ENCODE data around the gene ALKBH7. TPM values are rescaled to one million over a fixed set of nuclear protein-coding genes. Genes with fewer than 3 reads are reported as not detected.

Gene ALKBH7
- polyA plus RNA-seq, 1 donor from 2014 or later, result 154 TPM

DNA sequence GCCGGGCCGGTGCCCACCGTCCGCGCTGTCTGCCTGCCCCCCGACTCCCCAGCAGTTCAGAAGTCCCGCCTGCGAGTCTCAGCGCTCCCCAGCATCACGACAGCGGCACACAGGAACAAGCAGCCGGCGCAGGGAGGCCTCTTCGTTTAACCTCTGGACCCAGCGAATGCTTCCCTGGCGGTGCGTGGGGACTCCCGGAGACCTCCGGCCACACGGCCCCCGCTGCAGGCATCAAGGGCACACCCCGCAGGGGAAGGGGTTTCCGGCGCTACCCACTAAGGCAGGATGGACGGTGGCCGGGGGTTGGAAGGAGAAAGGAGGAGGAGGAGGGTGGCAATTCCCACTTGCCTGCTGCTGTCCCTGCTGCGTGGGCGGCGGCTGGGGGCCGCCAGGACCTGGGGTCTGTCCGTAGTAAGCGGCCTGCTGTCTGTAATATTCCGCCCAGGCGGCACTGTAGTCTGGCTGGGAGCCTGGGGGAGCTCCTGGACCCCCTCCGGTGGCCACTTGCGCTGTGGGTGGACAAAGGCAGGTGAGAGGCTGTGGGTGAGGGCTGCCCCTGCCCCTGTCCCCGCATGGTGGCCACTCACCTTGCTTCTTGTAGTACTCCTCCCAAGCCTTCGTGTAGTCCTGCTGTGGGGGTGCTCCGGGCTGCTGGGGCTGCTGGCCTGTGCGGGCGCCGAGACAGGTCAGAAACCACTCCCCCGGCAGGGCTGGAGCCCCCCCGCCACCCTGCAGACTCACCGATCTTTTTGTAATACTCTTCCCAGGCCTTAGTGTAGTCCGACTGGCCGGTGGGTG lies 42.4 kb downstream of the ALKBH7 start:
- Histone ChIP-seq H3K36me3 (ENCODE audit: insufficient read depth, low read length) (no peaks in the 10 kb centered on the region), H4K20me1 (ENCODE audit: insufficient read depth) (peaks cover 8% of the 10 kb centered on the region), H3K27ac (ENCODE audit: low read length) (no peak overlapping the region)

DNA sequence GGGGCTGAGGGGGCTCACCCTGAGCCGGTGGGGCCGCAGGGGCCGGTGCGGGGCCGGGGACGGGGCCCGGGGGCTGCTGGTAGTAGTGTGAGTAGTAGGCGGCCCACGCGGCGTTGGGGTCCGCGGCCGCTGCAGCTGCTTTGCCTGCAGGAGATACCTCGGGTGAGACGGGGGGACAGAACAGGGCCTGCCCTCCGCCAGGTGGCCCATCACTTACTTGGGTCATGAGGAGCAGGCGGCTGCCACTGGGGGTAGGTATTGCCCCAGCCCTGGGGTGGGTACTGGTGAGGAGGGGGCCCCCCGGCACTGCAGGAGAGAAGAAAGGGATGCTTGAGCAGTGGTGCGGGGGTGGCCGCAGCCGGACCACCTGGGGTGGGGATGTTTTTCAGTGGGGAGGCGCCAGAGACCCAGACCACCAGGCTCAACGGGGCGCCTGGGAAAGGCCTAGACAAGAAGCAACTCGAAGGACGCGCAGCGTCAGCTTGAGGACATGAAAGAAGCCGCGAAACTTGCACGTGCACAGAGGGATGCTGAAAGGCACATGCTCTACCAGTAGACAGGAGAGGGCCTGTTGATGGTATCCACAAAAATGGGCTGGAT lies 43.1 kb downstream of the ALKBH7 start:
- no peak overlapping the region for H3K27ac ChIP-seq (ENCODE audit: low read length)
- H3F3A ChIP-seq (ENCODE audit: insufficient read depth, low read length, poor library complexity, severe bottlenecking), result no peaks in the 10 kb centered on the region
- H3K79me2 ChIP-seq (replicated peaks; ENCODE audit: insufficient read depth, low read length), result peaks cover 4% of the 10 kb centered on the region
- peaks cover 8% of the 10 kb centered on the region for H4K20me1 ChIP-seq (ENCODE audit: insufficient read depth)
- H3K4me2 ChIP-seq (ENCODE audit: low read length), result no peak overlapping the region
- H3K36me3 ChIP-seq (ENCODE audit: insufficient read depth, low read length), result no peaks in the 10 kb centered on the region
- H3K27me3 ChIP-seq (ENCODE audit: insufficient read depth, low read depth, low read length), result no peaks in the 10 kb centered on the region
- H3K9me2 ChIP-seq (ENCODE audit: insufficient read depth, low read length), result no peaks in the 10 kb centered on the region
- TF ChIP-seq TAF1 (IDR thresholded peaks at IDR 0.05; ENCODE audit: low read depth) (no peak), RAD21 (conservative IDR thresholded peaks at IDR 0.05) (no peak), POLR2AphosphoS5 (IDR thresholded peaks at IDR 0.05) (no peak), EZH2 (IDR thresholded peaks at IDR 0.05; ENCODE audit: borderline replicate concordance, insufficient read depth, low read length, poor library complexity, severe bottlenecking) (no peak), MXI1 (conservative IDR thresholded peaks at IDR 0.05; ENCODE audit: poor library complexity, severe bottlenecking) (no peak), SMC3 (conservative IDR thresholded peaks at IDR 0.05; ENCODE audit: poor library complexity) (no peak), EP300 (conservative IDR thresholded peaks at IDR 0.05; ENCODE audit: poor library complexity, severe bottlenecking) (no peak)
- TF ChIP-seq, protein P1, sequence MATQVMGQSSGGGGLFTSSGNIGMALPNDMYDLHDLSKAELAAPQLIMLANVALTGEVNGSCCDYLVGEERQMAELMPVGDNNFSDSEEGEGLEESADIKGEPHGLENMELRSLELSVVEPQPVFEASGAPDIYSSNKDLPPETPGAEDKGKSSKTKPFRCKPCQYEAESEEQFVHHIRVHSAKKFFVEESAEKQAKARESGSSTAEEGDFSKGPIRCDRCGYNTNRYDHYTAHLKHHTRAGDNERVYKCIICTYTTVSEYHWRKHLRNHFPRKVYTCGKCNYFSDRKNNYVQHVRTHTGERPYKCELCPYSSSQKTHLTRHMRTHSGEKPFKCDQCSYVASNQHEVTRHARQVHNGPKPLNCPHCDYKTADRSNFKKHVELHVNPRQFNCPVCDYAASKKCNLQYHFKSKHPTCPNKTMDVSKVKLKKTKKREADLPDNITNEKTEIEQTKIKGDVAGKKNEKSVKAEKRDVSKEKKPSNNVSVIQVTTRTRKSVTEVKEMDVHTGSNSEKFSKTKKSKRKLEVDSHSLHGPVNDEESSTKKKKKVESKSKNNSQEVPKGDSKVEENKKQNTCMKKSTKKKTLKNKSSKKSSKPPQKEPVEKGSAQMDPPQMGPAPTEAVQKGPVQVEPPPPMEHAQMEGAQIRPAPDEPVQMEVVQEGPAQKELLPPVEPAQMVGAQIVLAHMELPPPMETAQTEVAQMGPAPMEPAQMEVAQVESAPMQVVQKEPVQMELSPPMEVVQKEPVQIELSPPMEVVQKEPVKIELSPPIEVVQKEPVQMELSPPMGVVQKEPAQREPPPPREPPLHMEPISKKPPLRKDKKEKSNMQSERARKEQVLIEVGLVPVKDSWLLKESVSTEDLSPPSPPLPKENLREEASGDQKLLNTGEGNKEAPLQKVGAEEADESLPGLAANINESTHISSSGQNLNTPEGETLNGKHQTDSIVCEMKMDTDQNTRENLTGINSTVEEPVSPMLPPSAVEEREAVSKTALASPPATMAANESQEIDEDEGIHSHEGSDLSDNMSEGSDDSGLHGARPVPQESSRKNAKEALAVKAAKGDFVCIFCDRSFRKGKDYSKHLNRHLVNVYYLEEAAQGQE (IDR thresholded peaks at IDR 0.05; ENCODE audit: borderline replicate concordance), result no peak
- TF ChIP-seq, protein P2, sequence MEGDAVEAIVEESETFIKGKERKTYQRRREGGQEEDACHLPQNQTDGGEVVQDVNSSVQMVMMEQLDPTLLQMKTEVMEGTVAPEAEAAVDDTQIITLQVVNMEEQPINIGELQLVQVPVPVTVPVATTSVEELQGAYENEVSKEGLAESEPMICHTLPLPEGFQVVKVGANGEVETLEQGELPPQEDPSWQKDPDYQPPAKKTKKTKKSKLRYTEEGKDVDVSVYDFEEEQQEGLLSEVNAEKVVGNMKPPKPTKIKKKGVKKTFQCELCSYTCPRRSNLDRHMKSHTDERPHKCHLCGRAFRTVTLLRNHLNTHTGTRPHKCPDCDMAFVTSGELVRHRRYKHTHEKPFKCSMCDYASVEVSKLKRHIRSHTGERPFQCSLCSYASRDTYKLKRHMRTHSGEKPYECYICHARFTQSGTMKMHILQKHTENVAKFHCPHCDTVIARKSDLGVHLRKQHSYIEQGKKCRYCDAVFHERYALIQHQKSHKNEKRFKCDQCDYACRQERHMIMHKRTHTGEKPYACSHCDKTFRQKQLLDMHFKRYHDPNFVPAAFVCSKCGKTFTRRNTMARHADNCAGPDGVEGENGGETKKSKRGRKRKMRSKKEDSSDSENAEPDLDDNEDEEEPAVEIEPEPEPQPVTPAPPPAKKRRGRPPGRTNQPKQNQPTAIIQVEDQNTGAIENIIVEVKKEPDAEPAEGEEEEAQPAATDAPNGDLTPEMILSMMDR (IDR thresholded peaks at IDR 0.05; ENCODE audit: poor library complexity, severe bottlenecking), result no peak
- no peak overlapping the region for H3K9ac ChIP-seq (ENCODE audit: low read length)
- H3K9me3 ChIP-seq (ENCODE audit: low read length), result no peaks in the 10 kb centered on the region
- H2AFZ ChIP-seq (ENCODE audit: low read depth, low read length), result no peak overlapping the region
- H3K4me3 ChIP-seq (ENCODE audit: low read length), result no peak overlapping the region

More for the DNA sequence above, 42.4 kb downstream of the ALKBH7 start:
- Histone ChIP-seq H3F3A (ENCODE audit: insufficient read depth, low read length, poor library complexity, severe bottlenecking) (no peaks in the 10 kb centered on the region), H3K4me2 (ENCODE audit: low read length) (no peak overlapping the region), H3K9me2 (ENCODE audit: insufficient read depth, low read length) (no peaks in the 10 kb centered on the region), H3K9ac (ENCODE audit: low read length) (no peak overlapping the region), H3K9me3 (ENCODE audit: low read length) (no peaks in the 10 kb centered on the region), H3K4me3 (ENCODE audit: low read length) (no peak overlapping the region), H2AFZ (ENCODE audit: low read depth, low read length) (no peak overlapping the region), H3K79me2 (replicated peaks; ENCODE audit: insufficient read depth, low read length) (peaks cover 3% of the 10 kb centered on the region), H3K27me3 (ENCODE audit: insufficient read depth, low read depth, low read length) (no peaks in the 10 kb centered on the region)
- TF ChIP-seq, protein P1 (IDR thresholded peaks at IDR 0.05; ENCODE audit: borderline replicate concordance), result no peak
- TF ChIP-seq, protein P2 (IDR thresholded peaks at IDR 0.05; ENCODE audit: poor library complexity, severe bottlenecking), result no peak
- TF ChIP-seq SMC3 (conservative IDR thresholded peaks at IDR 0.05; ENCODE audit: poor library complexity), result no peak
- TF ChIP-seq RAD21 (conservative IDR thresholded peaks at IDR 0.05), result no peak
